Gastrocnemius medialis (tissue), 4 donors: ENCODE results near the gene FCHO2. TPM values are rescaled to one million over a fixed set of nuclear protein-coding genes. Genes with fewer than 3 reads are reported as not detected.
A peak's percentile ranks its signal among the peaks of the same experiment; 100 is the strongest.

Experiments
- ATAC-seq, 2 donors: fragments of 150-250 bp; one replicate each; pipeline ENCODE4 v1.9.1; 2016
- DNase-seq, 2 donors: peaks; one replicate each; pipeline ENCODE4 v3.0.0-alpha.2; 2019
- H3K27ac ChIP-seq, 4 donors: fragments of 200-600 bp; sonication (generic); 1 replicate in 1 of 4; 2 replicates in 3 of 4; pipeline ENCODE4 v1.5.1; 2016 to 2018; ENCODE audit warnings: mild to moderate bottlenecking in 2 of 4, moderate library complexity in 1 of 4
- H3K27me3 ChIP-seq, 3 donors: fragments of 200-600 bp; sonication (generic) in 2 of 3; 1 replicate in 1 of 3; 2 replicates in 2 of 3; pipeline versions ENCODE4 v1.5.1 to v1.6.0; 2016 to 2019; ENCODE audit warnings: mild to moderate bottlenecking in 1 of 3, moderate library complexity in 1 of 3
- H3K36me3 ChIP-seq, 2 donors: fragments of 200-600 bp; sonication (generic) in 1 of 2; one replicate each; pipeline ENCODE4 v1.5.1; 2017 to 2018
- H3K4me1 ChIP-seq, 2 donors: fragments of 200-600 bp; sonication (generic) in 1 of 2; one replicate each; pipeline ENCODE4 v1.5.1; 2016 to 2017; ENCODE audit warnings: mild to moderate bottlenecking in 2 of 2
- H3K4me3 ChIP-seq, 4 donors: fragments of 200-600 bp; sonication (generic) in 3 of 4; 1 replicate in 1 of 4; 2 replicates in 3 of 4; pipeline ENCODE4 v1.5.1; 2016 to 2019; ENCODE audit warnings: mild to moderate bottlenecking in 2 of 4
- H3K9me3 ChIP-seq, 3 donors: fragments of 200-600 bp; sonication (generic) in 2 of 3; 1 replicate in 1 of 3; 2 replicates in 2 of 3; pipeline ENCODE4 v1.5.1; 2016 to 2019
- CTCF ChIP-seq, 5 experiments: fragments of 450-650 bp in 3 of 5; fragments of 200-600 bp in 2 of 5; sonication (generic) in 2 of 5; IDR thresholded peaks in 4 of 5; conservative IDR thresholded peaks in 1 of 5; 1 replicate in 4 of 5; 2 replicates in 1 of 5; pipeline ENCODE4 v1.5.1; 2016 to 2019; ENCODE audit warnings: antibody characterized with exemption in 5 of 5, mild to moderate bottlenecking in 3 of 5, moderate library complexity in 3 of 5
- POLR2A ChIP-seq, 2 donors: fragments of 450-650 bp; IDR thresholded peaks; one replicate each; pipeline ENCODE4 v1.6.1; 2017; ENCODE audit warnings: antibody characterized with exemption in 2 of 2, mild to moderate bottlenecking in 2 of 2, moderate library complexity in 2 of 2
- in situ Hi-C, 4 donors: fragments of 200-750 bp; cut with MboI; loops; one replicate each; pipeline versions ENCODE4 v1.15.0 to v1.8.0; 2017; ENCODE audit warnings: low sequenced_read_pairs in 4 of 4
- intact Hi-C: fragments of 100-400 bp; cut with DNase I; formaldehyde crosslinking; loops from one replicate; pipeline ENCODE4 v1.15.1; 2023; ENCODE audit warnings: low total_unique reads
- total RNA-seq, 4 donors: library from RNA; depleted of rRNA; stranded (reverse); fragments of >200 nt; gene quantifications; one replicate each; pipeline versions ENCODE4 v1.1.0 to v1.2.3, GENCODE V29; 2016

FCHO2 gene
- total RNA-seq, 4 donors from 2014 or later: 8.3 to 14.8 (median 12.3) TPM

DNA sequence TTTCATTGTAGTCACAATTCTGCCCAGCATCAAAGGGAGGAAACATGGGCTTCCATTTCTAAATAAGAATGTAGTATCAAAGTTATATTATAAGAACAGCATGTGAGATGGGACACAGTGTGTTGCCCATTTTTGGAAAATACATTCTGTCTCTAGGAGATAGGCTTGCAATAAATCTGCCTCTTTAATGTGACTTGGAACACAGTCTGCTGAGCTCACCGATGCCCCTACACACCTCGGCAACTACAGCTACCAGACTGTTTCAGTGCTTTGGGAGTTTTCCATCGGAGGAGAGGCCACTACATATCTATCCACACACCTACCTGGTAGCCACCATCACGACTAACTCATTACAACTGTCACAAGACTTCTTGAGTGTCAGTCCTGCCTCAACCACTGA is 18.9 kb upstream of the FCHO2 start:
- H3K4me1 ChIP-seq: no peaks in the 10 kb centered on the region
- H3K27me3 ChIP-seq: no peaks in the 10 kb centered on the region
- in situ Hi-C loops: loop anchor here in 1 of 4 donors (25.0 kb wide), 1 partner anchor 275 kb away; no protein-coding TSS in a partner anchor
- no peak overlapping the region for H3K27ac ChIP-seq
- H3K36me3 ChIP-seq: no peaks in the 10 kb centered on the region
- DNase-seq: no peak
- H3K9me3 ChIP-seq: no peaks in the 10 kb centered on the region
- ATAC-seq: no peak
- no peak overlapping the region for H3K4me3 ChIP-seq
- intact Hi-C loops: no loop called here
- TF ChIP-seq POLR2A (IDR thresholded peaks at IDR 0.05): no peak
- no peak for TF ChIP-seq CTCF (IDR thresholded peaks at IDR 0.05 in 4 of 5, conservative IDR thresholded peaks at IDR 0.05 in 1 of 5)

DNA sequence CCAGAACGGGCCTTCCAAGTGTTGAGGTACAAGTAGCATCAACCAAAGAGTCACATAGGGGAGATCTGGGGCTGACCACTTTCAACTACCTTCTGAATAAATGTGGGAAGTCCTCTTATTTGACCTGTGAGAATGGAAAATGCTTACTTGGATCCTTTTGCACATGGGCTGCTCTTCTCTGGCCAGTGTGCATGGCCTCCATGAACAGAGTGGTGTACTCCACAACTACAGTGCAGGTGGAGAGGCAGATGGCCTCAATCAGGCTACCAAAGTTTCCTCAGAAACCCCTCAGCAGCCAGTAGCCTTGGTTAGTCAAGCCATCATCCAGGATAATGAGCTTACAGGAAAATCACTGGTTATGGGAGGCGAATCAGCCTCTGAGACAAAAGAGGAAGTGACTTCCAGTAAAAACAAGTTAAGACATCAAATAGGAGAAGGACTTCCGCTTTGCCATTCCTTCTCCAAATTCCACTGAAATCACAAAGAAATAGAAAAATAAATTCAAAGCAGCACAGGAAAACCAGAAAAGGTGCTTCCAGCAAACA is 18.3 kb upstream of the FCHO2 start:
- intact Hi-C loops: no loop called here
- H3K4me1 ChIP-seq: no peaks in the 10 kb centered on the region
- ATAC-seq (no peak), DNase-seq (no peak)
- in situ Hi-C loops: loop anchor here in 1 of 4 donors (25.0 kb wide), 1 partner anchor 275 kb away; no protein-coding TSS in a partner anchor
- no peaks in the 10 kb centered on the region for H3K36me3 ChIP-seq
- peak overlapping the region in 2 of 4 donors; percentile 29 to 41 for H3K27ac ChIP-seq
- H3K9me3 ChIP-seq: no peaks in the 10 kb centered on the region
- no peak overlapping the region for H3K4me3 ChIP-seq
- TF ChIP-seq CTCF (IDR thresholded peaks at IDR 0.05 in 4 of 5, conservative IDR thresholded peaks at IDR 0.05 in 1 of 5) (no peak), POLR2A (IDR thresholded peaks at IDR 0.05) (no peak)
- H3K27me3 ChIP-seq: no peaks in the 10 kb centered on the region

DNA sequence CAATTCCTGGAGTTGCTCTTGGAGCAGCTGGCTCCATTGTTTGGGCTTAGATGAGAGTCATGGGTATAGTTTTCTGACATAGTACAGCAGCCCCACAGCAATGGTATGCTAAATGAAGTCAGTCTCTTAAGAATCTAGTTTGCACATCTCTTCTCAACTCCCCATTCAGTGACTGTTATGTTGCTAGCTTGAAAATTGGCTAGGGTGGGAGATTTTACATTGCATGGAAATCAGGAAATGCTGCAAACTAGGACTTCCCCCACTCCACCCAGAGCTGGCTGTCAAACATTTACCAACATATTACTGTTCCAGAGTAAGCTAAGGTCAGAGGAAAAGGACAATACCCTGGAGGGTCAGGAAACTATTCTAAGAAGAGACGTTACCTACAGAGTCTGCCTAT is 17.6 kb upstream of the FCHO2 start:
- Histone ChIP-seq H3K9me3 (no peaks in the 10 kb centered on the region), H3K27ac (peak overlapping the region in 2 of 4 donors; percentile 29 to 41), H3K27me3 (no peaks in the 10 kb centered on the region), H3K4me1 (no peaks in the 10 kb centered on the region), H3K36me3 (no peaks in the 10 kb centered on the region), H3K4me3 (no peak overlapping the region)
- in situ Hi-C loops (loop anchor here in 1 of 4 donors (25.0 kb wide), 1 partner anchor 274 kb away; no protein-coding TSS in a partner anchor), intact Hi-C loops (no loop called here)
- TF ChIP-seq POLR2A (IDR thresholded peaks at IDR 0.05): no peak
- TF ChIP-seq CTCF (IDR thresholded peaks at IDR 0.05 in 4 of 5, conservative IDR thresholded peaks at IDR 0.05 in 1 of 5): no peak
- peak; percentile 42 to 44 for ATAC-seq
- no peak for DNase-seq

GRCh38 chr5:72940082-72940481 is 15.8 kb upstream of the FCHO2 start:
- Histone ChIP-seq H3K36me3 (no peaks in the 10 kb centered on the region), H3K4me3 (no peak overlapping the region), H3K9me3 (no peaks in the 10 kb centered on the region), H3K27me3 (no peaks in the 10 kb centered on the region), H3K4me1 (peaks cover 0 to 8% of the 10 kb centered on the region in 2 donors), H3K27ac (no peak overlapping the region)
- no peak for TF ChIP-seq CTCF (IDR thresholded peaks at IDR 0.05 in 4 of 5, conservative IDR thresholded peaks at IDR 0.05 in 1 of 5)
- TF ChIP-seq POLR2A (IDR thresholded peaks at IDR 0.05): no peak
- ATAC-seq (no peak), DNase-seq (no peak)
- in situ Hi-C loops (loop anchor here in 1 of 4 donors (25.0 kb wide), 1 partner anchor 272 kb away; no protein-coding TSS in a partner anchor), intact Hi-C loops (no loop called here)
